ENCODE results near the gene RBMS1. TPM values are rescaled to one million over a fixed set of nuclear protein-coding genes. Genes with fewer than 3 reads are reported as not detected.

The RBMS1 gene
- total RNA-seq, 1 experiment from 2014 or later: 91.9 TPM

DNA sequence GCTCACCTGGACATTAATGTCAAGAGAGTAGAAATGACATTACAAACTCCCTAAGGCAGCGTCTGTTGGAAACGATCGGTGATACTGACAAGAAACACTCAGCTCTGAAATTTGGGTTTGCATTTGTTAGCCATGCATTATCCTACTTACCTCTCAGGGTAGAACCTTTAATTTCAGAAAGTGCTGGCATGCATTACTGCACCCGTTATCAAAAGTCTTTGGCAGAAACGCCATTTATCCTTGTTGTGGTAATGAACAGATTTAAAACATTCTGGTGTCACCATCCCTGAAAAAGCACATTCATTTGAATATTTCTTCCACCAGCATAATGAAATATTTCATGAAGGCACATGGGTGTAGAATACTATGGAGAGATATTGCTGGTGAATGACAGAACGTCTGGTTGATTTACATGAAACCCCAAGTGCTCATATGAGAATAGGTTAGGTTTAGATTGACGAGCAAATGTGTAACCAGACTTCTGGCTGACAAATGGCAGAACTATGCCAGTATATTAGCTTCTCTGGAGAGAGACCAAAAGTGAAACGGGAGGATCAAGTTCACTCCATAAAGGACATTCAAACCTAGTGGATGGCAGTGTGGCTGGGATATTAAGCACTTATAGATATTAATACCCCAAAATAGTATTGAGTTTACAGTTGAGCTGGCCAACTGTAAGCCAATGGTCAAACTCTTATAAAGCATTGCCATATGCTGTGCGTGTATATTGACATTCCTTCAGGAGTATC, 240.0 kb downstream of the RBMS1 start:
- no peaks in the 10 kb centered on the region for H3K9me3 Mint-ChIP-seq (ENCODE audit: unreplicated experiment)
- no peak for DNase-seq
- Histone ChIP-seq H3K9me3 (no peaks in the 10 kb centered on the region), H3K27me3 (replicated peaks; ENCODE audit: control insufficient read depth, insufficient read depth, low read length) (no peaks in the 10 kb centered on the region), H3K4me1 (peaks cover 15% of the 10 kb centered on the region; the same call in 1 of the 2 replicates), H3K36me3 (ENCODE audit: control insufficient read depth, insufficient read depth, low read length) (no peaks in the 10 kb centered on the region), H3K4me3 (ENCODE audit: low read depth, low read length) (no peak overlapping the region)
- H3K4me1 Mint-ChIP-seq (ENCODE audit: low read depth, unreplicated experiment): peaks cover 7% of the 10 kb centered on the region
- no peak overlapping the region for H3K4me3 Mint-ChIP-seq (ENCODE audit: unreplicated experiment)
- no peaks in the 10 kb centered on the region for H3K27me3 Mint-ChIP-seq (ENCODE audit: insufficient read depth, unreplicated experiment)
- POLR2A ChIA-PET: no interaction called here
- intact Hi-C loops (cut with micrococcal nuclease; ENCODE audit: unreplicated experiment): no loop called here
- H3K27ac Mint-ChIP-seq (ENCODE audit: unreplicated experiment): no peak overlapping the region
- TF ChIP-seq, protein P1, sequence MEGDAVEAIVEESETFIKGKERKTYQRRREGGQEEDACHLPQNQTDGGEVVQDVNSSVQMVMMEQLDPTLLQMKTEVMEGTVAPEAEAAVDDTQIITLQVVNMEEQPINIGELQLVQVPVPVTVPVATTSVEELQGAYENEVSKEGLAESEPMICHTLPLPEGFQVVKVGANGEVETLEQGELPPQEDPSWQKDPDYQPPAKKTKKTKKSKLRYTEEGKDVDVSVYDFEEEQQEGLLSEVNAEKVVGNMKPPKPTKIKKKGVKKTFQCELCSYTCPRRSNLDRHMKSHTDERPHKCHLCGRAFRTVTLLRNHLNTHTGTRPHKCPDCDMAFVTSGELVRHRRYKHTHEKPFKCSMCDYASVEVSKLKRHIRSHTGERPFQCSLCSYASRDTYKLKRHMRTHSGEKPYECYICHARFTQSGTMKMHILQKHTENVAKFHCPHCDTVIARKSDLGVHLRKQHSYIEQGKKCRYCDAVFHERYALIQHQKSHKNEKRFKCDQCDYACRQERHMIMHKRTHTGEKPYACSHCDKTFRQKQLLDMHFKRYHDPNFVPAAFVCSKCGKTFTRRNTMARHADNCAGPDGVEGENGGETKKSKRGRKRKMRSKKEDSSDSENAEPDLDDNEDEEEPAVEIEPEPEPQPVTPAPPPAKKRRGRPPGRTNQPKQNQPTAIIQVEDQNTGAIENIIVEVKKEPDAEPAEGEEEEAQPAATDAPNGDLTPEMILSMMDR (IDR thresholded peaks at IDR 0.05; ENCODE audit: insufficient read depth in 1 of 2, low read depth in 1 of 2, low read length in 1 of 2, severe bottlenecking in 1 of 2, unreplicated experiment in 1 of 2): no peak
- no TSS peak for BruUV-seq (replicated peaks)
- H3K36me3 Mint-ChIP-seq (ENCODE audit: insufficient read depth, unreplicated experiment): peaks cover 6% of the 10 kb centered on the region
- CTCF ChIA-PET: interaction anchor here (1.9 kb wide), 1 partner anchor 16 kb away, joined by 11 read pairs; no protein-coding TSS in a partner anchor

DNA sequence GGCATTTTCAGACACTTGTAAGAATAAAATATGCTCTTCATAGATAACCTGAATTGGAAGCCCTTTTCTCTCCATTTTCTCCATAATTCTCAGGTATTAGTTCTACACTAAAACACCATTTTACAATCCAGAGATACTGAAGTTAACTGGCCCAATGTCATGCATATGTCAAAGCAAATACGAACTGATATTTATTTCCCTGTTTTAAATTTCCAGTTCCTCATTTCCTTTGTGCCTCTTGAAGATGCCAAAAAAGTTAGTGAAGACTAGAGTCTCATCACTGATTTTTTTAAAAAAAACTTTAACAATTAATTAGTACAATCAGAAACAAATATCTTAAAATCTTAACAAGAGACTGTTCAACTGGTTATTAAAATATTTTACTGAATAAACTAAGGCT, 240.7 kb downstream of the RBMS1 start:
- Mint-ChIP-seq H3K4me1 (ENCODE audit: low read depth, unreplicated experiment) (peaks cover 7% of the 10 kb centered on the region), H3K9me3 (ENCODE audit: unreplicated experiment) (no peaks in the 10 kb centered on the region), H3K27ac (ENCODE audit: unreplicated experiment) (no peak overlapping the region), H3K4me3 (ENCODE audit: unreplicated experiment) (no peak overlapping the region), H3K27me3 (ENCODE audit: insufficient read depth, unreplicated experiment) (no peaks in the 10 kb centered on the region), H3K36me3 (ENCODE audit: insufficient read depth, unreplicated experiment) (peaks cover 6% of the 10 kb centered on the region)
- no TSS peak for BruUV-seq (replicated peaks)
- Histone ChIP-seq H3K36me3 (ENCODE audit: control insufficient read depth, insufficient read depth, low read length) (no peaks in the 10 kb centered on the region; the same call in 1 of the 2 replicates), H3K4me3 (ENCODE audit: low read depth, low read length) (no peak overlapping the region), H3K9me3 (no peaks in the 10 kb centered on the region), H3K4me1 (peaks cover 15% of the 10 kb centered on the region; the same call in 1 of the 2 replicates), H3K27me3 (replicated peaks; ENCODE audit: control insufficient read depth, insufficient read depth, low read length) (no peaks in the 10 kb centered on the region)
- ChIA-PET CTCF (interaction anchor here (0.6 to 1.9 kb wide), 5 partner anchors 17 to 741 kb away, joined by 3 to 15 read pairs (median 6); no protein-coding TSS in a partner anchor), POLR2A (interaction anchor here (1.0 kb wide), 1 partner anchor 17 kb away, joined by 5 read pairs; no protein-coding TSS in a partner anchor)
- DNase-seq: no peak
- TF ChIP-seq, protein P1 (IDR thresholded peaks at IDR 0.05; ENCODE audit: insufficient read depth in 1 of 2, low read depth in 1 of 2, low read length in 1 of 2, severe bottlenecking in 1 of 2, unreplicated experiment in 1 of 2): no peak
- intact Hi-C loops (cut with micrococcal nuclease; ENCODE audit: unreplicated experiment): loop anchor here (1.0 kb wide), 4 partner anchors 17 to 741 kb away; no protein-coding TSS in a partner anchor

DNA sequence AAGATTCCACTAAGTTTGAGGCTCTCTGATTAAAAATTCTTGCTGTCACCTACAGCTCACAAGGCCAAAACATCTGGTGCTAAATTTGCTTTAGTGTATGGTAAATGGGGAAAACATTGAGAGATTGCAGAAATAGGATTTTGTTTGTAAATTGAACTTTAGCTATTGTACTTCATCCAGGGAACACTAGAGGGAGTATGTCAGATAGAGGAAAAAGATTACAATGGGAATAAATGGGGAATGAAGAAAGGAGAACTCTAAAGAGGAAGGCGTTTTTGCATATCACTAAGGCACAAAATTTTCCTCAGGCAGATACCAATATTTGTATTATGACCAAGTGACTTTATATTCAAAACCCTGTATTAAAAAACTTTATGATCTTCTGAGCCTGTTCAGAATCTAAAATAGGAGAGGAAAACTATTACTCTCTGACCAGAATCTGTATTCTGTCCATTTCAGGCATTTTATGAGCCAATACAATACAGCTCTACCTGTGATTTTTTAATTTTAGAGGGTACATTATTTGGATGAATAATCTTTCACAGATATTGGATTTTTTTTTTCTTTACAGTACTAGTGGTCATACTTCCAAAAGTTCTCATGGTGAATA, 241.2 kb downstream of the RBMS1 start:
- DNase-seq: peak in 1 of 2 experiments; percentile 31
- H3K4me3 ChIP-seq (ENCODE audit: low read depth, low read length): no peak overlapping the region
- H3K27ac Mint-ChIP-seq (ENCODE audit: unreplicated experiment): no peak overlapping the region

More for the DNA sequence above, 241.2 kb downstream of the RBMS1 start:
- H3K27me3 Mint-ChIP-seq (ENCODE audit: insufficient read depth, unreplicated experiment): no peaks in the 10 kb centered on the region
- no peaks in the 10 kb centered on the region for H3K9me3 ChIP-seq
- H3K27me3 ChIP-seq (replicated peaks; ENCODE audit: control insufficient read depth, insufficient read depth, low read length): no peaks in the 10 kb centered on the region
- no peaks in the 10 kb centered on the region for H3K9me3 Mint-ChIP-seq (ENCODE audit: unreplicated experiment)
- no TSS peak for BruUV-seq (replicated peaks)
- H3K4me1 Mint-ChIP-seq (ENCODE audit: low read depth, unreplicated experiment): peaks cover 7% of the 10 kb centered on the region
- no peaks in the 10 kb centered on the region; the same call in 1 of the 2 replicates for H3K36me3 ChIP-seq (ENCODE audit: control insufficient read depth, insufficient read depth, low read length)
- intact Hi-C loops (cut with micrococcal nuclease; ENCODE audit: unreplicated experiment): loop anchor here (1.0 kb wide), 4 partner anchors 18 to 742 kb away; no protein-coding TSS in a partner anchor
- ChIA-PET POLR2A (interaction anchor here (0.6 to 1.0 kb wide), 2 partner anchors 18 to 718 kb away, joined by 5 to 10 read pairs; no protein-coding TSS in a partner anchor), CTCF (interaction anchor here (0.5 to 1.9 kb wide), 7 partner anchors 18 to 812 kb away, joined by 3 to 15 read pairs (median 6); no protein-coding TSS in a partner anchor)
- no peak overlapping the region for H3K4me3 Mint-ChIP-seq (ENCODE audit: unreplicated experiment)
- peaks cover 15% of the 10 kb centered on the region; the same call in 1 of the 2 replicates for H3K4me1 ChIP-seq
- TF ChIP-seq, protein P1 (IDR thresholded peaks at IDR 0.05; ENCODE audit: insufficient read depth in 1 of 2, low read depth in 1 of 2, low read length in 1 of 2, severe bottlenecking in 1 of 2, unreplicated experiment in 1 of 2): peak; percentile 75 to 80
- peaks cover 5% of the 10 kb centered on the region for H3K36me3 Mint-ChIP-seq (ENCODE audit: insufficient read depth, unreplicated experiment)
